CD4-positive, alpha-beta T cell treated with Interferon alpha-2 for 1 hour (primary cell): Measurements from ENCODE around the gene TNFSF11.

Experiments
- DNase-seq, 2 donors: peaks; one replicate each; pipeline ENCODE4 v3.0.0-alpha.2; 2020 to 2022

TNFSF11 gene

GRCh38 chr13:42612021-42612765, 38.2 kb downstream of the TNFSF11 start:
- DNase-seq, result no peak

- no peak for DNase-seq
Observed at GRCh38 chr13:42614436-42615035, 40.6 kb downstream of the TNFSF11 start.

- DNase-seq, result no peak
Observed at GRCh38 chr13:42615691-42616090, 41.7 kb downstream of the TNFSF11 start.

- DNase-seq, result no peak
Observed at GRCh38 chr13:42617221-42617620, 43.3 kb downstream of the TNFSF11 start.

- DNase-seq, result no peak
Observed at GRCh38 chr13:42623916-42624315, 50.0 kb downstream of the TNFSF11 start.

- DNase-seq, result no peak
Observed at GRCh38 chr13:42625611-42626010, 51.7 kb downstream of the TNFSF11 start.

- DNase-seq, result no peak
Observed at GRCh38 chr13:42626176-42626860, 52.4 kb downstream of the TNFSF11 start.

- no peak for DNase-seq
Observed at GRCh38 chr13:42628666-42629065, 54.7 kb downstream of the TNFSF11 start.

- no peak for DNase-seq
Observed at GRCh38 chr13:42631181-42631580, 57.2 kb downstream of the TNFSF11 start.

- DNase-seq, result no peak
Observed at GRCh38 chr13:42633495-42633894, 59.5 kb downstream of the TNFSF11 start.

- no peak for DNase-seq
Observed at GRCh38 chr13:42638101-42638500, 64.1 kb downstream of the TNFSF11 start.

- no peak for DNase-seq
Observed at GRCh38 chr13:42638886-42639285, 64.9 kb downstream of the TNFSF11 start.

- no peak for DNase-seq
Observed at GRCh38 chr13:42643076-42643475, 69.1 kb downstream of the TNFSF11 start.

GRCh38 chr13:42644841-42645240, 70.9 kb downstream of the TNFSF11 start:
- DNase-seq, result no peak

- no peak for DNase-seq
Observed at GRCh38 chr13:42645717-42646116, 71.8 kb downstream of the TNFSF11 start.

GRCh38 chr13:42649141-42649540, 75.2 kb downstream of the TNFSF11 start:
- DNase-seq, result no peak

- DNase-seq, result no peak
Observed at GRCh38 chr13:42649831-42650230, 75.9 kb downstream of the TNFSF11 start.

GRCh38 chr13:42650506-42650905, 76.6 kb downstream of the TNFSF11 start:
- DNase-seq, result no peak

- no peak for DNase-seq
Observed at GRCh38 chr13:42651936-42652641, 78.1 kb downstream of the TNFSF11 start.

- no peak for DNase-seq
Observed at GRCh38 chr13:42652642-42653415, 78.9 kb downstream of the TNFSF11 start.

- DNase-seq, result no peak
Observed at GRCh38 chr13:42653679-42654078, 79.7 kb downstream of the TNFSF11 start.

- no peak for DNase-seq
Observed at GRCh38 chr13:42654212-42654611, 80.3 kb downstream of the TNFSF11 start.

- DNase-seq, result no peak
Observed at GRCh38 chr13:42654722-42655121, 80.8 kb downstream of the TNFSF11 start.
